NCI-H1930 (cell line): ENCODE data around the gene HLA-DQA1.
"Not testable (repeated sequence)": the region's sequence is repeated elsewhere in the genome, so short reads cannot be mapped to it uniquely, and the experiment has no call there.

Experiments used
- DNase-seq, 2 experiments: peaks; one replicate each; lab custom pipeline; 2025; lab: John Stamatoyannopoulos, UW

Gene HLA-DQA1

DNA sequence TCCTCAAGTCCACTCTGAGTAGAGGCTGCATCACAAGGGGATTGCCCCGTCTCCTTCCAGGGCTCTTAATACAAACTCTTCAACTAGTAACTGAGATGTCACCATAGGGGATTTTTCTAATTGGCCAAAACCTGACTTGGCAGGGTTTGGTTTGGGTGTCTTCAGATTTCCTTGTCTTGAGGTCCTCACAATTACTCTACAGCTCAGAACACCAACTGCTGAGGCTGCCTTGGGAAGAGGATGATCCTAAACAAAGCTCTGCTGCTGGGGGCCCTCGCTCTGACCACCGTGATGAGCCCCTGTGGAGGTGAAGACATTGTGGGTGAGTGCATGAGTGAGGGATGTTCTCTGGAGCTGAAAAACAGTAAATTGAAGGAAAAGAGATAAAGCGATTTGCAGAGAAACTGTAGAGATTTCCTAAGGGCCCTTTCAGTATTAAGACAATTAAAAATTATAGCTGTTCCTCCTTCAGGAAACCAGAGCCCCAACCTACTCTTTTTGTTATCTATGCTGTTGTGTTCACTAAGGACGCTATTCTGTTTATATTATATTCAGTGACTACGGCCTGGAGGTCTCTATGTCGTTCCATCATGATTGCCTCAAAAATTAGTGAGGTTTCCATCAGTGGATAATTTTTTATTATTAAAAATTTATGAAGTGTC, at the start of gene HLA-DQA1:
TSS of gene HLA-DQA1 (plus strand) at position 188 of the 662 bp plus-strand sequence. CDS start at position 241, 53 bp downstream.
- DNase-seq, result no peak

DNA sequence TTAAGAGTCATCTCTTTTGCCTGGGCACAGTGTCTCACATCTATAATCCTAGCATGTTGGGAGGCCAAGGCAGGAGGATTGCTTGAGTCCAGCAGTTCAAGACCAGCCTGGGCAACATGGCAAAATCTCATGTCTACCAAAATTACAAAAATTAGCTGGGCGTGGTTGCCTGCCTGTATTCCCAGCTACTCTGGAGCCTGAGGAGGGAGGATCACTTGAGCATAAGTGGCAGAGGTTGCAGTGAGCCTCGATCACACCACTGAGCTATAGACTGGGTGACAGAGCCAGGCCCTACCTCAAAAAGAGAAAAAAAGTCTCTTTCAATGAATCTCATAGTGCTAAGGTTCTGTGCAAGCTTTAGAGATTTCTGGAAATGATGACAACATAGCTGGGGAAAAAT, 49.0 kb upstream of the HLA-DQA1 start:
- DNase-seq, result no peak

DNA sequence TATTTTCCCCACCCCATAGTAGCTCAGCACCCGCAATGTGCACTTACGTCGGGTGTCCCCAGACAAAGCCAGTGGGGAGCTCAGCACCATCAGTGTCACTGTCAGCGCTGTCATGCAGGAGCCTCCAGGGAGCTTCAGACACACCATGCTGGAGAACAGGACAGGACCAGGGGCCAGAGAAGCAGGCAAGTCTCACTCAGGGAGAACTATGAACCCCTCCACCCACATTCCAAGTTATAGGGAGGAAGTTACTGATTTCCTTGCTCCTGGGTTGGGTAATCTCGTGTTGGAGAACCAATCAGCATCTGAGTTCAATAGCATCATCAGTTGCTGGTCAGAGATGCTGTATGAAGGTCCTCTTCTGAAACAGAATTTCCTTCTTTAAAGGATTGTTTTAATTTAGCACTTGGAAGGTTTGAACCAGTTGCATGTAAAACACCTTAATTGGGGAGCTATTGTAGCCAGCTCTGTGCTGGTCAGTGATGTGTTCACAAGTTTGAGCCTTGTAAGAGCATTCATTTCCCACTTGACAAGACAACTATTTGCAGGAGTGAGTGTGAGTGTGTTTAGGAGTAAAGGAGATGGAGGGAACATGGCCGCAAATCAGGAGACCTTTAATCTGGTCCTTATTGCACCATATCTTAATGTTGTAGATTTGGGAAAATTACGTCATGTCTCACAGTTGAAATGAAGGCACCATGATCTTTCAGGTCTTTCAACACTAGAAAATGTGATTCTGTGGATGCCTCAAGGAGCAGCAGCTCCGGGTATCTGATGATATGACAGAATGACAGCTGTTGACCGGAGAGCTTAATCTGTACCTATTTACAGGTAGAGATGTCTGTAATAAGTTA, 47.4 kb upstream of the HLA-DQA1 start, which contains the start of gene HLA-DRB1:
TSS of gene HLA-DRB1 (minus strand) at position 253 of the 854 bp plus-strand sequence. CDS start at position 147, 106 bp downstream.
- DNase-seq, result no peak

DNA sequence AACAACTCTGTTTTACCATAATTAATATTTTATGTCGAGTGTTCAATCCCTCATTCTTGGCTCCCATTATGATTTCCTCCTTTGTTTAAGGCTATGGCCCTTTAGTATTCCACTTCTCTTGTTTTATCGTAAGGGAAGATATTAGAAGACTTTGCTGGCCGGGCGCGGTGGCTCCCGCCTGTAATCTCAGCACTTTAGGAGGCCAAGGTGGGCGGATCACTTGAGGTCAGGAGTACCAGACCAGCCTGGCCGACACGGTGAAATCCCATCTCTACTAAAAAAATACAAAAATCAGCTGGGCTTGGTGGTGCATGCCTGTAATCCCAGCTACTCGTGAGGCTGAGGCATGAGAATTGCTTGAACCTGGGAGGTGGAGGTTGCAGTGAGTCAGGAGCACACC, 46.5 kb upstream of the HLA-DQA1 start:
- DNase-seq, result not testable (repeated sequence)

DNA sequence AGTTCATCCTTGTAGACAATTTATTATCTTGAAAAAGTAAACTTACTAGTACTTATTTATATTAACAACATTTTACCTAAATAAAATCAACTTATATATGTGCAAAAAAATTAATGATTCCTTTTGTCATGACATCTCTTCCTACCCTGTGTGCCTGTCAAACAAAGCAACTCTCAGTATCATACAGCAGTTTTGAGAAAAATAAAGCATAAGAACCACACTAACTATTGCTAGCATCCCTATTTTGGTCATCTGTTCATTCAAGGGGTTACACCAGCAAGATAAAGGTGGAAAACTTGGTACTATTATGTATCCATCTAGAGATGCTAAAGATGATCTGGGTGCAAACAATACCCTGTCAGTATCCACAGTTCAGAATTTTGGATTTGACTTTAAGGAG, 40.2 kb upstream of the HLA-DQA1 start:
- no peak for DNase-seq

DNA sequence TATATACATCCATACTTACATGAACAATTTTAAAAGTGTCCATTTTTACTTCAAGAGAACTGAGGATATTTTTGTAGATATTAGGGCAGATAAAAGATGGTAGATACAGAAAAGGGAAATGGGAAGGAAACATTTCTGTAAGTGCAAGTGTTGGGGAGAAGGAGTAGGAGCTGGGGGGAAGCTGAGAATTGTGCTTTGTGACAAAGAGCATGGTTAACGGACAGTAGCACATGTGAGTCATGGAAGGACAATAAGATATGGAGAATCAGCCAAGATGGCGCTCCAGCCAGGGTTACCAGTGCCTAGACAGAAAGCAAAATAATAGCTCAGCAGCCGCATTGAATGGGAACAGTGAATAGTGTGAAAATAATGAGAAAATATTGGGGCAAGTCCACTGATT, 34.8 kb upstream of the HLA-DQA1 start:
- no peak for DNase-seq

DNA sequence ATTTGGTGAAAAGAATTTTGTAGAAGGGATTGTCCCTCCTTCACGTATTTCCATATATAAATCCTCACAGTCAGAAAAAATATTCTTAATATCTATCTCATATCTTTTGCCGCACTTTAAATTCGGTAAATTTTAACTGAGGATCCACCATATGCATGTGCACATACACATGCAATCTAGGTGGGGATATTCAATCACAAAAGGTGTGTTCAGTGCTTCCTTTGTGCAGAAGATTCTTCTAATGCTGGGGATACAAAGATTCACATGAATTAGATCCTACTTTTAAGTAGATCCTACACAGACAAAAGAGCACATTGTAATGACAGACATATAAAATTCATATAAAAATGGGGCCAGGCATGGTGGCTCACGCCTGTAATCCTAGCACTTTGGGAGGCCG, 34.0 kb upstream of the HLA-DQA1 start:
- no peak for DNase-seq

DNA sequence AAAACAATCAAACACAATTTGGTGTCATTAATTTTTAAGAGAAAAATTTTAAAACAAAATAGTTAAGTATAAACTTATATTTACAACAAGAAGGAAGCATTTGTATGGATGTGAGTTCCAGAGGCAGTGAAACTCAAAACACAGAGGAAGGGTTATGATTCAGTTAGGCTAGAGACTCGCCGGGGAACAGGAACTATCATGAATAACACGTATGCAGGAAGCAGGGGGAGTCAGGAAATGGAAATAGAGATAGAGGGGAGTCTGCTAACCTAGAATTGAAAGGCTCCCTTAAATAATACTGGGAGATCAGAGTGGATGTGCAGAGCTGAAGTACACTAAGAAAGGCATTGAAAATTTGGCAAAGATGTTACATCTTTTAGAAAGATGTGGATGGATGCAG, 33.3 kb upstream of the HLA-DQA1 start:
- DNase-seq, result no peak

DNA sequence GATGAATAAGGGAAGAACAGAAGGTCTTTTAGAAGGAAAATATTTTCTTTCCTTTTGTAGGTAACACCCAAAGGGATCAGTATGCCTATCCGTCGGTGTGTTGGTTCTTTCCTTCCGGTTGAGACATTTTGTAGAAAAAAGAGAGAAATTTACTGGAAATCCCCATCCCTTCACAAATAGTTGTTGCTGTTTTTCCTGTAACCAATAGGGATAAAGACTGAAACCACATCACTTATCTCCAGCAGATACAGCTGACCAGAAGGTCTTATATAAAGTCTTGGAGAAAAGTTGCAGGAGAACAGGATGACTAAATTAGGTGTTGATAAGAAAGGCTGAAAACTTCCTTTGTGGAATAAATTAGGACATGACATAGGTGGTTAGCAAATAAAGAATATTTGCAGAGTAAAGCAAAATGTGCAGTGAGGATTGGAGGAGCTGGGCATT, 32.8 kb upstream of the HLA-DQA1 start:
- no peak for DNase-seq

DNA sequence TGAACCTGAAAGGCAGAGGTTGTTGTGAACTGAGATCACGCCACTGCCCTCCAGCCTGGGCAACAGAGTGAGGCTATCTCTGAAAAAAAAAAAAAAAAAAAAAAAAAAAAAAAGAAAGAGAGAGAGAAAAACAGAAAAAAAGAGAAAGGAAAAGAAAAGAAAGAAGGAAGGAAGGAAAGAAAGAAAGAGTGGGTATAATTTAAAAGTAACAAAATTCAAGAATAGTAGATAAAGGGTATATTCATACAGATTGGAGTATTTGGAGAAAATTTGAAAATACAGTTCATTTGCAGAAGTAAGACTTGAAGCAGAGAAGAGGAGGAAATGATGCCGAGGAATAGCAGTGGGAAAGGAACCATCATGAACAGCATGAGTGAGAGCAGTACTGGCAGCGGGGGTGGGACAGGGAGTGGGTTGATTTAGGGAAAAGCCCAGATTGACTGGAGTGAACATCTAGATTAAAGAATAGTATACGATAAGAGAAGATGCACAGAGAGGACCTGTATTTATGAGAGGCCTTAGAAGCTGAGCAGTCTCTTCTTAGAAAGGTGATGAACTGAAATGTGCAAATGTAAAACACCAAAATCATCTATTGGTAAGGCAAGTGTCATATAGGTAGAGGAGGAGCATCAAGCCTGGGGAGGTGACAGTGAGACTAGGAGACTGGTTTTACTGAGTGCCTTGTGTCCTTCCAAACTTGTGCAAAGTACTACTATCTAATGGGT, 29.8 kb upstream of the HLA-DQA1 start:
- no peak for DNase-seq

DNA sequence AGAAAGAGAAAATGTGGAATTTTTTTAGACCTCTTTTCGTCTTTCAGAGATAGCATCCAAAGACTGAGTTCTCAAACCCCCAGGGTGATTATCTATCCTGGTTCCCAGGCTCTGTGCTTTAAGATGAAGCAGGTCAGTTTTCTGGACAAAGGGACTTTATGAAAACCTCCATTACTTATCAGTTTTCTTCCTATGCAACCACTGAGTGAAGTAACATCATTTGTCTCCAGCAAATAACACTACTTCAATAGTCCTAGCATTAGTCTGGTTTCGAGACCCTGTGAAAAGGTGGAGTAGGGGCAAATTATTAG, 29.3 kb upstream of the HLA-DQA1 start:
- DNase-seq, result no peak

DNA sequence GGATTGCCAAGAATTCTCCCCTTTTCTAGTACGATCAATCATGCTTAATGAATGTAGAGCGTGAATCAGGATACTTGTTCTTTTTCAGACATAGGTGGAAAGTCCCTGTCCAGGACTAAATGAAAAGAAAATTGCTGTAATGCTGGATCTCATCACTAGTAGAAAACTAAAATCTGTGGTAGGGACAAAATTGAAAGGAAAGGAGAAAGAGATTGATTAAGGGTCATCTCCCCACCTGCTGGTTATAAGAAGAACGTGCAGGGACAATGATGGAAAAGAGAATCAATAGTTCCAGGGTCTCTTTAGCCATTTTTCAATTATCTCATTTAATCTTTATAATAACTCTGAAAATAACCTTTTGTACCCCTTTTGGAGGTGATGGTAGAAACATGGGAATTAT, 28.8 kb upstream of the HLA-DQA1 start:
- no peak for DNase-seq

DNA sequence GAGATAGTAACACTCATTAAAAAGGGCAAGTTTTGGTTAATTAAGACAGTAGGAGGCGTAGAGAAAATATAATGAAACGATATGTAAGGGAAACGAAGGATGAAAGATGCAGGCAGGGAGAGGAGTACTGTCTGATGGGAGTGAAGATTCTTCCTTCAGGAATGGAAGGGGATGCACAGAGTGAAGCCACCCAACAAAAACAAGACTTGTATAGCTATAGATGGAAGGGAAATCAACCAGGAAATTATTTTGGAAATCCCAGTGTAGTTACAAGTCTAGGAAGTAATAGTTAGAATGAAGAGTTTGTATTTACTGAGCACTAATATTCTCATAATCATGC, 27.8 kb upstream of the HLA-DQA1 start:
- no peak for DNase-seq

DNA sequence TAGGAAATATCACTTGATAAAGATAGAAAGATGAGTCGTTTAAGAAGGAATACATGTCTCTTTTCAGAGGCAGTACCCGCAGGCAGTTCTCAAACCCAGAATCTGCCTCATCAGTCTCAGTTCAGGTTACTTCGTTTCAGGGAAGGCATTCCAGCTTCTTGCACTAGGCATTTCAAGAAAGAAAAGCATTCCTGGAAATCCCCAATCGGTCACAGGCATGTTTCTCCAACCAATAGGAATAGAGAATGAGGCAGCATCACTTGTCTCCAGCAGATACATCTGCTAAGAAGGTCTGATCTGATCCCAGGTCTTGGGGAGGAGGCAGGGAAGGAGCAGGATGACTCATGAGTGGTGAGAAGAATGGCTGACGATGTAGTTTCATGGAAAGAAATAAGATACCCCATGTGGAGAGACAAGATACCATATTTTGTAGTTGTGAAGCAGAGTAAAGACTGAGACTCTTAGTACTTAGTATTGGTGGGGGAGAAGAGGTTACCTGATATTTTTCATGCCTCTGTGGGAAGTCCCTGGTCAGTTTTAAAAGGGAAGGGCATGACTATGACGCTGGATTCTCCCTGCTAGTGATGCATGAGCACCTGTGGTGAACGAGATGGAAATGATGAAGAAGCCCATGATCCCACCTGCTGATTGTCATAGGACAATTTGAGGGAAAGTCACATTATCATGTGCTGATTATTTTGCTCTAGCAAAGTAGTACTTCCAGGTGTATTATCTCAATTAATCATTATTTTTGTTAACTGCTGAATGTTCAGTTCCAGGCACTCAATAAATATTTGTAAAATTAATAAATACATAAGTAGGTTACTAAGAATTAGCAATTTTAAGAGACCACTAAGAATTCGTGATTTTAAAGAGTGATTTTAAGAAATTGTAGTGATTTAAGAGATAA, 27.2 kb upstream of the HLA-DQA1 start:
- peak in 1 of 2 experiments; percentile 55 for DNase-seq

DNA sequence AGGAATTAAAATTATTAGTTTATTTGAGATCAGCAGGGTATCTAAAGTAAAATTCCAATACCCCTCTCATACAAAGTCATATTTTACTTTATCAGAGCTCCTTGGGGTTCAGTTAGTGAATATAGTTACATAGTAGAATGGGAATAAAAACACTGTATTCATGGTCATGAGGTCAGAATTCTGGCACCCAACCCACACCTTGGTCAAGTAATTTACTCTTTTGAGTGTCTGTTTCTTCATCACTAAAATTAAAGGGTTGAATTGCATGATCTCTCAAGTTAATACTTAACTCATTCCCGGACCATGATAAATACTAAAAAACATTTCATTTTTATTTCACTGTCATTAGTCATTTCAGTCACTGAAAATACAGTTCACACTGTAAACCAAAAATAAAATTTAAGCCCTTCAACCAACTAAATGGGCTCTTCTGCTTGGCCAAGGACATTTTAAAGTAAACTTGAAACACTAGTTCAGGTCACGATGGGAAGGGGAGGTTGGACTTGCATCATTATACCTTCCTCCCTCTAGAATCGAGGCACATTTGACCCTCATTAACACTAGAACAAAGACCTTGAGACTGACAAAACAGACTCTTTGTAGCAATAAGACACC, 26.4 kb upstream of the HLA-DQA1 start:
- DNase-seq, result no peak

DNA sequence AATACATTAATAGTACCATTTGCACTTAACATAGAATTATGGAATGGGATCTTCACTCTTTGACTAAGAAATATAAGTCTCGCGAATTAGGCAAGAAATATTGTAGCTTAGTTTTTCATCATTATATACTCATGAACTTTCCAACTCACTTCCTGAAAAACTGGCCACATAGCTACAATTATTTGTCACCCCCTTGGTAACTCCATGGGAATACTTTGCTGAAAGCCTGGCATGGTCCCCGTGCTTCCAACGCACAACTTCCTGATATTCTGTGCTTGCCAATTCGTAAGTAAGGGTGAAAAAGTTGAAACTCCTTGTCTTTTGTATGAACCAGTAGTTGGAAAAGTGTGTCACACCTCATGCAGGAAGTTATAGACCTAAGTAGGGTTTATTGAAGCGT, 23.7 kb upstream of the HLA-DQA1 start:
- no peak for DNase-seq

DNA sequence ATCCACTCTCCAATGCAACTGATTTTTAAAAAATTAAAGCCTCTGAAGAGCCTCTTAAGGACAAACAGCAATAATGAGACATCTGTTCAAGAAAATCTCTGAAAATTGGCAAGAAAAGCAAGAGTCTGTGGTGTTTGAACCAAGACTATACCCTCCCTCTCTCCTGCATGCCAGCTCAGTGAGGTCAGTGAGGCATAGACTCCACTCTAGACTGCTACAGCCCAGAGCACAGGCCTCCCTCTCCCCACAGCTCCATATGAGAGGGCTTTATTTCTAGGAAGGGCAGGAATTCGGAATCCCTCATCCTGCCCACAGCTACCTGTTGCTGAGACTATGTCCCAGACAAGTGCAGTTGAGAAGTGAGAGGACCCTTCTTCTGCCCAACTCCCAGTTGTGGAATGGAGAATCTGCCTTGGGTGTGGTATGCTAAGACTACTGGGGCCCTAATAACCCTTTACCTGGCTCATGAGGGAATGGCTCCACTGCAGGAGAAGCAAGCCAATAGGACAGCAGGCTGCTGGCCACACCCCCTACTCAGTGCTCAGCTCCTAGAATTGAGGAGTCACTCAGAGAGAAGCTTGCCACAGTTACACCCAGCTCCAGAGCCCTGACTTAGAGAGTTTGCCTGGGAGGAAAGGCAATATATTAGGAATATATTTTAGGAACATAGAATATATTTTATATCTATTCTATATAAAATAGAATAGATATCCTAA, 22.7 kb upstream of the HLA-DQA1 start:
- DNase-seq, result no peak

DNA sequence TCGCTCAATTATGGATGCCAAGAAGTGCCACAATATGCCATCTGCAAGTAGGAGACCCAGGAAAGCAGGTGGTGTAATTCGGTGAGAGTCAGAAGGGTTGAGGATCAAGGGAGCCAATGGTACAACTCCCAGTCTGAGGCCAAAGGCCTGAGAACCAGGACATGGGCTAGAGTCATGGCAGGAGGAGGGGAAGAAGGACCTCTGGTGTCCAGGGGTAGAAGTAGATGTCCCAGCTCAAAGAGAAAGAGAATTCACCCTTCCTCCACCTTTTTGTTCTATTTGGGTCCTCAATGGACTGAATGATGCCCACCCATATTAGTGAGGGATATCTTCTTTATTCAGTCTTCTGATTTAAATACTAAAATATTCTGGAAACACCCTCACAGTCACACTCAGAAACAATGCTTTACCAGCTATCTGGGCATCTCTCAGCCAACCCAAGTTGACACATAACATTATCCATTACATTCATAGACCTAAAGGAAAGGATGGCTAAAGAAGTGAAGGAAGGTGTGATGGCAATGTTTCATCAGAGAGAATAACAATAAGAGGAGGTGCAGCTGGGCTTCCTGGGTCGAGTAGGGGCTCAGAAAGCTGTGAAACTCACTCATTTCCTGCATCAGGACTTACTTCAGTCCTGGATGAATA, 21.2 kb upstream of the HLA-DQA1 start:
- DNase-seq, result no peak

DNA sequence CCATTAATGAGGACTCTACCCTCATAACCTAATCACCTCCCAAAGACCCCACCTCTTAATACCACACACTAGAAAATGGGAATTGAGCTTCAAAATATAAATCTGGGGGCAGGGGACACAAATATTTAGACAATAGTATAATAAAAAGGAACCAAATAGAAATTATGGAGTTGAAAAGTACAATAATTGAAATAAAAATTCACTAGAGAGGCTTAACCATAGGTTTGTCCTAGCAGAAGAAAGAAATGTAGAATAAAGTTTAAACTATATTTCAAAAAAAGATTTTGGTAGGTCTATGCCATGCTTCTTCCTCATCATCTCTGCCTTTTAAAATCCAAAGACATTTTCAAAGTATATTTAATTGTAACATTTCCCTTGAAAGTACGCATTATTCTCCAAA, 19.5 kb upstream of the HLA-DQA1 start:
- no peak for DNase-seq

DNA sequence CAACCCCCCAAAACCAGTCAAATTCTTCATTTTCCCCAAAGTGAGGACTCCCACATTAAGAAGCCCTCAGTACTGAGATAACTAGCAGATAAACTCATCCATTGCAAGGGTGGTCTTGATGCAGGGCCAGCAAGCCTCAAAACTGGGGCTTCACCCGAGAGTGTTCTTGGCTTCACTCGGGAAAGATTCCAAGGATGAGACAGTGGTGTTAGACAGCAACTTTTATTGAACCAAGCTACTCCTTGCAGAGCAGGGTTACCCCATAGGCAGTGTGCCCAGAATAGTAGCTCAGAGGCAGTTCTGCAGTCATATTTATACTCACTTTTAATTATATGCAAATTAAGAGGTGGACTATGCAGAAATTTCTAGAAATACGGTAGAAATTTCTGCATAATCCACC, 15.8 kb upstream of the HLA-DQA1 start:
- DNase-seq, result no peak
